ENCODE measurements around the gene C3orf20.

- TF ChIP-seq FOXM1 (IDR thresholded peaks at IDR 0.05; ENCODE audit: borderline replicate concordance), result no peak
- no peak for TF ChIP-seq ZNF384 (IDR thresholded peaks at IDR 0.05)
- TF ChIP-seq PKNOX1 (IDR thresholded peaks at IDR 0.05), result no peak
- no peak for TF ChIP-seq SUZ12 (IDR thresholded peaks at IDR 0.05)
- TF ChIP-seq NFRKB (IDR thresholded peaks at IDR 0.05), result no peak
- TF ChIP-seq SP1 (IDR thresholded peaks at IDR 0.05), result no peak
- no peak for TF ChIP-seq FOXK2 (IDR thresholded peaks at IDR 0.05)
- TF ChIP-seq ELF4 (IDR thresholded peaks at IDR 0.05), result no peak
- TF ChIP-seq BHLHE40 (IDR thresholded peaks at IDR 0.05; ENCODE audit: borderline replicate concordance), result no peak
- no peak for TF ChIP-seq ARNT (IDR thresholded peaks at IDR 0.05)
- no peak for TF ChIP-seq L3MBTL2 (conservative IDR thresholded peaks at IDR 0.05)
Observed at GRCh38 chr3:14691719-14692118, 16.8 kb downstream of the C3orf20 start.
